GM10266 (cell line): ENCODE measurements around the gene CD52.
"Not testable (repeated sequence)": the region's sequence is repeated elsewhere in the genome, so short reads cannot be mapped to it uniquely, and the experiment has no call there.

ENCODE experiments used
- DNase-seq: peaks from one replicate; pipeline ENCODE4 v3.0.0; 2012; ENCODE audit errors: extremely low spot score
- CTCF ChIP-seq: IDR thresholded peaks from 2 replicates; pipeline ENCODE4 v1.5.1; 2012; ENCODE audit warnings: mild to moderate bottlenecking, low read depth; ENCODE audit not compliant: control insufficient read depth, insufficient read depth; ENCODE audit errors: missing control alignments

CD52 gene

GRCh38 chr1:26328597-26328996 lies 10.8 kb downstream of the CD52 start:
- DNase-seq, result no peak
- no peak for TF ChIP-seq CTCF

- DNase-seq, result not testable (repeated sequence)
Measured at GRCh38 chr1:26329380-26329779, 11.6 kb downstream of the CD52 start.

DNA sequence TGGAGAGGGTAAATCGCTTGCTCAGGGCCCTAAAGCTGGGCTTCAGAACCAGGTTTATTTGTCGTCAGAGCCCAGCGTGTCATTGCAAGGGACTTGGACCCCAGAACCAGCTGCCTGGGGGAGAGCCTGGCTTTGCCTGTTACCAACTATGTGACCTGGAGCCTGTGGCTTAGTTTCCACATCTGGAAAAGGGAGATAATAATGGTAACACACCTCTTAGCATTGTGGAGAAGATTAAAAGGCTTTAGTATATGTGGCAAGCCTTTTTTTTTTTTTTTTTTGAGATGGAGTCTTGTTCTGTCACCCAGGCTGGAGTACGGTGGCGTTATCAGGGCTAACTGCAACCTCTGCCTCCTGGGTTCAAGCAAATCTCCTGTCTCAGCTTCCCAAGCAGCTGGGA lies 12.5 kb downstream of the CD52 start:
- TF ChIP-seq CTCF, result no peak
- DNase-seq, result no peak

DNA sequence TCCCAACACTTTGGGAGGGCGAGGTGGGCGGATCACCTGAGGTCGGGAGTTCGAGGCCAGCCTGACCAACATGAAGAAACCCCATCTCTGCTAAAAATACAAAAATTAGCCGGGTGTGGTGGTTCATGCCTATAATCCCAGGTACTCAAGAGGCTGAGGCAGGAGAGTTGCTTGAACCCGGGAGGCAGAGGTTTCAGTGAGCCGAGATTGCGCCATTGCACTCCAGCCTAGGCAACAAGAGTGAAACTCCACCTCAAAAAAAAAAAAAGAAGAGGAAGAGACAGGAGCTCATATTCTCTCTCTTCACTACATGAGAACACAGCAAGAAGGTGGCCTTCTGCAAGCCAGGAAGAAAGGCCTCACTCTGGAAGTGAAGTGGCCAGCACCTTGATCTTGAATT lies 15.6 kb downstream of the CD52 start:
- not testable (repeated sequence) for DNase-seq

DNA sequence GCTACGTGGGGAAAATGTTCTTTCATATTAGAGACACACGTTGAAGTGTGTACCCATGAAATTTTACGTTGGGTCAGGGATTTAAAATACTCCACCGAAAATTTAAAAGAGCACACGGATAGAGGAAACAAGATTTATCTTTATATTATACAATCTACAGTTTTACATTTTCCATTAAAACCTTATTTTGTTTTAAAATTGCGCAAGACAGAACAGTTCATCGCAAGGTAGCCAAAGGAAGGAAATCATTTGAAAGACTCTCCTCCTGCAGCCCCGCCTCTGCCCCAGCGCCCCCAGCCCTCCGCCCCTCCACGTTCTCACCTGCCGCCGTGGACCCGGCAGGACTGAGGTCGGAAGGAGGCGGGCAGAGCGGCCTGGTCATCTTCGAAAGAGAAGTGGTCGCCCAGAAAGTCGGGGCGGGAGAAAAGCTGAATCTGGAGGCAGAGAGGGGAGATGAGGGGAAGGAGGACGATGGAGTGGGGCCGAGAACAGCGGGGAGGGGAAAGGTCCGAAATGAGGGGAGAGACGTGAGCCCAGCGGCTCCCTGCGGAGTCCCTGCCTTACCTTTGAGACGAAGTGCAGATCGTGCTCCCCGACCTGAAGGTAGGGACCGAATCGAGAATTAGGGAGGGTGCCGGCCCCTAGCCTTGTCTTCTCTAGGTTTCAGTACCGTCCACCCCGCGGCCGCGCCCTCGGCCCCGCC lies 18.2 kb downstream of the CD52 start:
- no peak for DNase-seq
- TF ChIP-seq CTCF, result no peak

- peak; percentile 80 for DNase-seq
- TF ChIP-seq CTCF, result no peak
Measured at GRCh38 chr1:26336477-26337205, 18.9 kb downstream of the CD52 start.

GRCh38 chr1:26337206-26337535 lies 19.4 kb downstream of the CD52 start:
- no peak for TF ChIP-seq CTCF
- DNase-seq, result no peak

DNA sequence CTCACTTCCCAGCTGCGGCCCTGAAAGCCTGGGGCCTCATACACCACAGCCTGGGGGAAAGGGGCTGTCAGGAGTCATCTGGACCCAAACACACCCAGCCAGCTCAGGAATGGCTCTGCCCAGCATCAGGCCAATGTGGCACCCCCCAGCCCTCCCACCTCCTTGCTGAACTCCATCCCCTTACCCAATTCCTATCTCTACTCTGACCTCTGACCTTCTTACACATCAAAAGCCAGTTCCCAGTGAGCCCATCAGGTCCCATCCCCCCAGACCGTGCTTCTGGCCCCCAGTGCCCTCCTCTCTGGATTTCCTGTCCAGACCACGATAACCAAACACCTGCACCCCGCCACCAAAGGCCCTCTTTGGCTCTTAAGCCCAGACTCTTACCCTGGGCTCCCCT lies 19.9 kb downstream of the CD52 start:
- DNase-seq, result no peak
- no peak for TF ChIP-seq CTCF
